ENCODE results near the gene ANO5.

ANO5 gene

DNA sequence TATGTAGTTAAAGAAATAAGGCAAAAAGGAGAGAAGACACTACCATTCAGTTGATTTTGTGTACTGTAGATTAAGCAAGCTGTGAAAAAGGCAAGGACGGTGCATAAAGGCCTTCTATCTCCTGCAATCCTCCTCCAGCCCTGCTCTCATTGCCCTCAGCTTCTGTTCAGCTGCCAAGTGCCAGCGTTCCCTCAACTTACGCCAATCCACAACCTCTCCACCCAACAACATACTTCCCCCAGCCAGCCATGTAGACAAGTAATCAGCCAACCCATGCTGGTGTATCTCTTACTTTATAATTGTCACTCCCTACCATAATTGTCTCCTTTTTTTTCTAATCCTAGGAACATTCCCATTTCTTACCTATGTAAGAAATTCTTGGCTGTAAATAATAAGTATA, 30.1 kb upstream of the ANO5 start:
- Histone ChIP-seq H3K4ac (ENCODE audit: low read depth in 1 of 2, low read length in 2 of 2) (no peak overlapping the region), H3K4me3 (ENCODE audit: insufficient read depth in 1 of 2, low read depth in 1 of 2, low read length in 2 of 2) (no peak overlapping the region), H3K79me1 (replicated peaks; ENCODE audit: low read length, poor library complexity, severe bottlenecking) (no peaks in the 10 kb centered on the region), H2AFZ (ENCODE audit: low read depth, low read length) (no peak overlapping the region), H3K4me2 (ENCODE audit: low read length, poor library complexity, severe bottlenecking) (no peak overlapping the region), H3K23ac (ENCODE audit: low read length in 2 of 2) (no peak overlapping the region), H3K9me3 (ENCODE audit: control insufficient read depth, low read length) (no peaks in the 10 kb centered on the region), H3K18ac (ENCODE audit: low read depth in 1 of 2, low read length in 2 of 2) (no peak overlapping the region), H3K14ac (ENCODE audit: low read length in 2 of 2) (no peak overlapping the region), H2BK5ac (ENCODE audit: low read depth, low read length, poor library complexity, severe bottlenecking) (no peak overlapping the region), H3K27me3 (ENCODE audit: control insufficient read depth in 1 of 2, insufficient read depth in 1 of 2, low read length in 2 of 2) (peaks cover 0 to 1% of the 10 kb centered on the region in 2 experiments), H2BK15ac (ENCODE audit: low read depth, poor library complexity, severe bottlenecking) (no peak overlapping the region), H3K4me1 (ENCODE audit: control insufficient read depth, insufficient read depth, low read depth, low read length) (no peaks in the 10 kb centered on the region), H3K9ac (ENCODE audit: low read length) (no peak overlapping the region), H2AK5ac (ENCODE audit: low read length, severe bottlenecking) (no peak overlapping the region), H4K8ac (ENCODE audit: low read length) (no peak overlapping the region), H2BK120ac (ENCODE audit: low read depth, low read length) (no peak overlapping the region), H3K27ac (ENCODE audit: low read length, poor library complexity, severe bottlenecking) (no peak overlapping the region), H4K91ac (ENCODE audit: low read length) (no peak overlapping the region), H3K36me3 (ENCODE audit: control insufficient read depth in 1 of 2, insufficient read depth in 2 of 2, low read depth in 1 of 2, low read length in 2 of 2) (no peaks in the 10 kb centered on the region), H2BK12ac (ENCODE audit: low read length in 2 of 2) (no peak overlapping the region)
- WGBS: 90% methylated on average over 3 of the region's 3 CpGs
- DNase-seq: no peak

DNA sequence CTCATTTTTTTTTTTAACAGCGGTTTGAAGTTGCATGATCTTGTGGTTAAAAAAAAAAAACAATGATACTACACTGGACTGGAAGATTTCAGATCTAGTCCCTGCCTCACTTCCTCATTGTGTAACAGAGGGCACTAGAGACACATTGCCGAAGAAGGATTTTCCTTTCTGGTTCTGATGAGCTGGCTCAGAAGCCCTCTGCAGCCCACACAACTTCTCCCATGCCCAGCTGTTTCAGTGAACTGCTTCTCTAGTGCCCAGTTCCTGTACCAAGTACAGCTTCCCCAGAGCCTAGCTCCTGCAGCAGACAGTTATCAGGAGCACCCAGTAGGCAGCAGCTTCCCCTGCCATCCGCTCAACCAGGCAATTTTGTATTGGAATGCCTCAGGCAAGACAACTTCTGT, 29.5 kb upstream of the ANO5 start:
- Histone ChIP-seq H3K27ac (ENCODE audit: low read length, poor library complexity, severe bottlenecking) (no peak overlapping the region), H3K4me2 (ENCODE audit: low read length, poor library complexity, severe bottlenecking) (no peak overlapping the region), H3K14ac (ENCODE audit: low read length in 2 of 2) (no peak overlapping the region), H3K9me3 (ENCODE audit: control insufficient read depth, low read length) (no peaks in the 10 kb centered on the region), H3K4me1 (ENCODE audit: control insufficient read depth, insufficient read depth, low read depth, low read length) (no peaks in the 10 kb centered on the region), H2AFZ (ENCODE audit: low read depth, low read length) (no peak overlapping the region), H3K4ac (ENCODE audit: low read depth in 1 of 2, low read length in 2 of 2) (no peak overlapping the region), H2BK12ac (ENCODE audit: low read length in 2 of 2) (no peak overlapping the region), H3K79me1 (replicated peaks; ENCODE audit: low read length, poor library complexity, severe bottlenecking) (no peaks in the 10 kb centered on the region), H3K4me3 (ENCODE audit: insufficient read depth in 1 of 2, low read depth in 1 of 2, low read length in 2 of 2) (no peak overlapping the region), H3K23ac (ENCODE audit: low read length in 2 of 2) (no peak overlapping the region), H3K18ac (ENCODE audit: low read depth in 1 of 2, low read length in 2 of 2) (no peak overlapping the region), H3K36me3 (ENCODE audit: control insufficient read depth in 1 of 2, insufficient read depth in 2 of 2, low read depth in 1 of 2, low read length in 2 of 2) (no peaks in the 10 kb centered on the region), H2BK5ac (ENCODE audit: low read depth, low read length, poor library complexity, severe bottlenecking) (no peak overlapping the region), H4K91ac (ENCODE audit: low read length) (no peak overlapping the region), H3K9ac (ENCODE audit: low read length) (no peak overlapping the region), H2BK15ac (ENCODE audit: low read depth, poor library complexity, severe bottlenecking) (no peak overlapping the region), H2AK5ac (ENCODE audit: low read length, severe bottlenecking) (no peak overlapping the region), H2BK120ac (ENCODE audit: low read depth, low read length) (no peak overlapping the region), H4K8ac (ENCODE audit: low read length) (no peak overlapping the region), H3K27me3 (ENCODE audit: control insufficient read depth in 1 of 2, insufficient read depth in 1 of 2, low read length in 2 of 2) (no peaks in the 10 kb centered on the region)
- DNase-seq: no peak
- WGBS: 80% methylated on average over 2 of the region's 3 CpGs

DNA sequence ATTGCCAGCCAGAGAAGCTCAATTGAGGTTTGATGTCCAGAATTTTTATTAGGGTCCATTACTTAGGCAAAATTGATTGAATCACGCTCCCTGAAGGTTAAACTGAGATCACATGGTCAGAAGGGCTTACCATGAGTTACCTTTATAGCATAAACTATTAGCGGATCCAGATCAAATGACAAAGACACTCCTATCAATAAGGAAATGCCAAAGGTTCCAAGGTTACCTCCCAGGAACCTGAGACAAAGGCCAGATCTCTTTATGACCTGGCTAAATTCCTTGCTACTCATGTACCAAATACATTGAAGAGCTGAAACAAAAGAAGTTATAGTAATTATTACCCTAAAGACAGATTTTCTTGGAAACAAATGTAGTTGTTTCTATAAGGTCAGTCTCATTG, 27.8 kb upstream of the ANO5 start:
- H2BK12ac ChIP-seq (ENCODE audit: low read length in 2 of 2): no peak overlapping the region
- no peak overlapping the region for H3K4me2 ChIP-seq (ENCODE audit: low read length, poor library complexity, severe bottlenecking)
- H3K4me1 ChIP-seq (ENCODE audit: control insufficient read depth, insufficient read depth, low read depth, low read length): no peaks in the 10 kb centered on the region
- no peak overlapping the region for H3K23ac ChIP-seq (ENCODE audit: low read length in 2 of 2)
- H3K27ac ChIP-seq (ENCODE audit: low read length, poor library complexity, severe bottlenecking): no peak overlapping the region
- H3K14ac ChIP-seq (ENCODE audit: low read length in 2 of 2): no peak overlapping the region
- no peak overlapping the region for H2BK15ac ChIP-seq (ENCODE audit: low read depth, poor library complexity, severe bottlenecking)
- H2AK5ac ChIP-seq (ENCODE audit: low read length, severe bottlenecking): no peak overlapping the region
- no peak overlapping the region for H3K9ac ChIP-seq (ENCODE audit: low read length)
- no peaks in the 10 kb centered on the region for H3K27me3 ChIP-seq (ENCODE audit: control insufficient read depth in 1 of 2, insufficient read depth in 1 of 2, low read length in 2 of 2)
- no peak overlapping the region for H2BK5ac ChIP-seq (ENCODE audit: low read depth, low read length, poor library complexity, severe bottlenecking)
- no peaks in the 10 kb centered on the region for H3K79me1 ChIP-seq (replicated peaks; ENCODE audit: low read length, poor library complexity, severe bottlenecking)
- no peak overlapping the region for H2BK120ac ChIP-seq (ENCODE audit: low read depth, low read length)
- WGBS: 66% methylated on average over 2 of the region's 2 CpGs
- no peak for DNase-seq
- no peak overlapping the region for H2AFZ ChIP-seq (ENCODE audit: low read depth, low read length)
- no peaks in the 10 kb centered on the region for H3K36me3 ChIP-seq (ENCODE audit: control insufficient read depth in 1 of 2, insufficient read depth in 2 of 2, low read depth in 1 of 2, low read length in 2 of 2)
- H3K9me3 ChIP-seq (ENCODE audit: control insufficient read depth, low read length): no peaks in the 10 kb centered on the region
- H4K91ac ChIP-seq (ENCODE audit: low read length): no peak overlapping the region
- H3K4me3 ChIP-seq (ENCODE audit: insufficient read depth in 1 of 2, low read depth in 1 of 2, low read length in 2 of 2): no peak overlapping the region
- no peak overlapping the region for H3K18ac ChIP-seq (ENCODE audit: low read depth in 1 of 2, low read length in 2 of 2)
- H3K4ac ChIP-seq (ENCODE audit: low read depth in 1 of 2, low read length in 2 of 2): no peak overlapping the region
- H4K8ac ChIP-seq (ENCODE audit: low read length): no peak overlapping the region

DNA sequence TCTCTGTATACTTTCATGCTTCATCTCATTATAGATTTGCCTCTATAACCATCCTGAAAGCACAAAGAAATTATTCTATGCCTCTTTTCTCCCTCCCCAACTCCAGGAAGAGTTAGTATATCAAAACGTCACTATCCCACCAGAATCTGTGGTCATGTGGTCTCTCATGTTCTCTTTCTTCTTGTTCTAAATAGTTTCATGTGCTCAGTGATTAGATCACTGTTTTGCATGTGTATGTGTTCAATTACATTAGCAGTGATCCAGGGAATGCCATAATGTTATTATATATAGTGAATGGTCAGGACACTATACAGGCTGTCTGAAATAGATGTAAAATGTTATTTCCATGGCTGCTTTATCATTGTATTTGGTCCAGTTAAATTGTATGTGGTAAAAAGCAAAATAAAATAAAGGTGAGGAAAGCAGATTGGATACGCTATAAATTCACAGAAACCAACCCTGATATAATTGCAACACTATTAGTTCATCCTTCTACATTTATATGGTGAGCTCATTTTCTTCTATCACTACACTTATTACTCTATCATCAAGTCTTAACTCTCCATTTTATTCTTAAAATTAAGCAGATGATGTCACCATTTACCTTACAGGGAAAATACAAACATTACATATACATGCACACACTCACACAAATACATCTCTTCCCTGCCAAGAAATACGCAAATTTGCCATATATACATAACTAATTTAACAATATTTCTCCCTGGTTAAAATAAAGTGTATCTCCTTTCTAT, 26.9 kb upstream of the ANO5 start:
- Histone ChIP-seq H4K91ac (ENCODE audit: low read length) (no peak overlapping the region), H2BK5ac (ENCODE audit: low read depth, low read length, poor library complexity, severe bottlenecking) (no peak overlapping the region), H3K14ac (ENCODE audit: low read length in 2 of 2) (no peak overlapping the region), H2AFZ (ENCODE audit: low read depth, low read length) (no peak overlapping the region), H3K4me3 (ENCODE audit: insufficient read depth in 1 of 2, low read depth in 1 of 2, low read length in 2 of 2) (no peak overlapping the region), H3K27me3 (ENCODE audit: control insufficient read depth in 1 of 2, insufficient read depth in 1 of 2, low read length in 2 of 2) (no peaks in the 10 kb centered on the region), H2BK15ac (ENCODE audit: low read depth, poor library complexity, severe bottlenecking) (no peak overlapping the region), H2BK120ac (ENCODE audit: low read depth, low read length) (no peak overlapping the region), H3K9ac (ENCODE audit: low read length) (no peak overlapping the region), H3K79me1 (replicated peaks; ENCODE audit: low read length, poor library complexity, severe bottlenecking) (no peaks in the 10 kb centered on the region), H3K27ac (ENCODE audit: low read length, poor library complexity, severe bottlenecking) (no peak overlapping the region), H2BK12ac (ENCODE audit: low read length in 2 of 2) (no peak overlapping the region), H3K9me3 (ENCODE audit: control insufficient read depth, low read length) (no peaks in the 10 kb centered on the region), H3K4ac (ENCODE audit: low read depth in 1 of 2, low read length in 2 of 2) (no peak overlapping the region), H4K8ac (ENCODE audit: low read length) (no peak overlapping the region), H3K23ac (ENCODE audit: low read length in 2 of 2) (no peak overlapping the region), H3K36me3 (ENCODE audit: control insufficient read depth in 1 of 2, insufficient read depth in 2 of 2, low read depth in 1 of 2, low read length in 2 of 2) (no peaks in the 10 kb centered on the region), H3K4me1 (ENCODE audit: control insufficient read depth, insufficient read depth, low read depth, low read length) (no peaks in the 10 kb centered on the region), H3K18ac (ENCODE audit: low read depth in 1 of 2, low read length in 2 of 2) (no peak overlapping the region), H3K4me2 (ENCODE audit: low read length, poor library complexity, severe bottlenecking) (no peak overlapping the region), H2AK5ac (ENCODE audit: low read length, severe bottlenecking) (no peak overlapping the region)
- WGBS: 79% methylated on average over 2 of the region's 3 CpGs
- no peak for DNase-seq
